Activated CD8-positive, alpha-beta memory T cell treated with anti-CD3 and anti-CD28 coated beads, Interleukin-2, amount 50 U/mL, for 4 hours (primary cell): ENCODE results near the gene SEC24D.

Experiments
- DNase-seq: peaks from one replicate; pipeline ENCODE4 v3.0.0-alpha.2; 2020

Gene SEC24D

DNA sequence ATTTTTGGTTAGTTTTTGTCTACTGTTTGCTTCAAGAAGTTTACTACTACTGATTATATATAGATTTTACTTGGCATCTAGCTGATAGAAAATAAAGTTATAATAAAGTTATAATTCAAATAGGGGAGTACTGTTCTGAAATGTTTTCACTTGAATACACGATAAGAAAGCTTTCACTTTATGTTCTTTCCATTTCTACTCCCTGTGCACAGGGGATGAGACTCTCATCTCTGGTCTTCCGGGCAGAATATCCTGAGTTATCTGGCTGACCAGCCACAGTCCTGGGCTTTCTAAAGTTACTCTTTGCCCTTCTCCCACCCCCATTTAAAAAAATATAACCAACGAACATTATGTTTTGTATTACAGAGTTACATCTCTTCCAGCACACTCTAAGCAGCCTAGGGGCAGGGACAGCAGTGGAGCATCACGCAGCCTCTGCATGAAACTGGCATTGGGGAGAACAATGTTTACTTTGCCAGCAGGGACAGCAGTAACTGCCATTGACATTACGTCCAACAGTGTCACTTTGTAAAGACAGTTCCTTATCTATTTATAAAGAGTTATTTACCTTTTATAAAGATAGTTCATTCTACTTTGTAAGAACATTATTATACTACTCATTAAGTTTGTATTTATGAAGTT lies 86.5 kb downstream of the SEC24D start:
- DNase-seq = no peak

DNA sequence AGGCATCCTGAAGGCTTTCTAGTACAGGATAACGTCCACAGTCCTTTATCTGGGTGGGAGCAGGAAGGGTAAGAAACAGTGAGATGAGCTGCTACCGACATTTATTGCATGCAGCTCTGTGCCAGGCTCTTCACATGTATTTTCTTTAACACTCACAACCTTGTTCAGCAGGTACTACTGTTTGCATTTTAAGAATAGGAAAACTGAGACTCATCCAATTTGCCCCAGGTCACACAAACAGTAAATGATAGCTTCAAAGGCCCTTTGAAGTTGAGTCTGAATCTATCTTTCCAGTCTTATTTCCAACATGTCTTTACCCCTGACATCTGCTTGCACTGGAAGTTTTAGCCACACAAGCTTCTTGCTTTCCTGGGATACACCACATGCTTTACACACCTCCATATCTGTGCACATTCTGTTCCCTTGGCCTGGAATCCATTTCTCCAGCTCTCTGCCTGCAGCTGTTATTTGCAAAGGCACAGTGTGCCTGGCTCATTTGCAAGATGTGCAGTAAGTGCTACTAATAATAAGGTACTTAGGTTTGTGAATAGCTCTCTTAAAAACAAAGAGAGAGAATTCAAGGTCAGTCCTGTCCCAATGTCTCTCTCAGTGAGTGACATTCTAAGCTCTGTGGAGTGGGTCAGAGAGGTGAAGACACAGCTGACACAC lies 89.5 kb downstream of the SEC24D start:
- DNase-seq = no peak

DNA sequence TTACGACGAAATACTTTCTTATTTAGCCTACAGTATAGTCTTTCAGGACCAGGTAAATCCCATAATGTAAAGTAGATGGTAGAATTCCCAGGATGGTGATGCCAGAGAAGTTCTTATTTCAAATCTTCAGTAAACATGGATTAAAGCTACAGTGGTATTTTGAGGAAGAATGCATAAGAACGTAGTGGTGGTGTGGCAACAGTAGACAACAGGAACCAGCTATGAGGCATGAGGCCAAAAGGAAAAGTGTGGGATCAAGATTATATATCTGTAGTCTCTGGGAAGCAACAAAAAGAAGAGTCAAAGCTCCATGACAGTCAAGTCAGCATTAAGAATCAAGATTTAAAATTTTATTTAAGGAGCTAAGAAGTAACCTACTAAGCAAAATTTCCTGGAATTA lies 90.6 kb downstream of the SEC24D start:
- no peak for DNase-seq

DNA sequence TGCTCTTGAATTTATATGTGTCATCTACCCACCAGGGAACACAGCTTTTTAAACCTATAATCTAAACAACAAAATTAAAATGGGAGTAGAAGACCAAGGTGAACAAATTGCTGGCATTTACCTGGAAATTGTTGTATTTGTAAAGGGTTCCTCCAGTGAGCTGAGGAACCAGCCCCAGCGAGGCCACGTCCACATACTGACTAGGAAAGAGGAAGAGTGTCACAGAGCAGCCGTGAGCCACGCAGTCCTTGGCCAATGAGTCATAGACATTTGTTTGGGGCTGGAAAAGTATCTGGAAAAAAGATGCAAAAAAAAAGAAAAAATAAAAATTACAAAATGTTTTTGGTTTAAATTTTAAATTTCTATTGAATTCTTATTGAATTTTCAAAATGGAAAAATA lies 92.1 kb downstream of the SEC24D start:
- no peak for DNase-seq

DNA sequence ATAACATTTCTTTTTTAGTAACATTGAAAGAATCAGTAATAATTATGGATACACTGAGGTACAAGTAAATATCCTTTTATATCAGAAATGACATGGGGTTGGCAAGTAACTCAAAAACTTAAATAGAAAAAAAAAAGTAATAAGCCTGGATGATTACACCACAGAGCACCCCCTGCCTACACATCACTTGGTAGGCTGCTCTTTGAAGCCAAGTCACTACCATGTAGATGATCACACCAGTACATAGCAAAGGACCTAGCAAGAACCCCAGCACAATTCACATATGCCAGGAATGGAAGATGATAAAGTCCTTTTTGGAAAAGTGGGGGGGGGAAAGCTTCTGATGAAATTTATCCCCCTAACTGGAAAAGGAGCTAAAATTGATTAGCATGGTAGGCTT lies 93.9 kb downstream of the SEC24D start:
- no peak for DNase-seq

DNA sequence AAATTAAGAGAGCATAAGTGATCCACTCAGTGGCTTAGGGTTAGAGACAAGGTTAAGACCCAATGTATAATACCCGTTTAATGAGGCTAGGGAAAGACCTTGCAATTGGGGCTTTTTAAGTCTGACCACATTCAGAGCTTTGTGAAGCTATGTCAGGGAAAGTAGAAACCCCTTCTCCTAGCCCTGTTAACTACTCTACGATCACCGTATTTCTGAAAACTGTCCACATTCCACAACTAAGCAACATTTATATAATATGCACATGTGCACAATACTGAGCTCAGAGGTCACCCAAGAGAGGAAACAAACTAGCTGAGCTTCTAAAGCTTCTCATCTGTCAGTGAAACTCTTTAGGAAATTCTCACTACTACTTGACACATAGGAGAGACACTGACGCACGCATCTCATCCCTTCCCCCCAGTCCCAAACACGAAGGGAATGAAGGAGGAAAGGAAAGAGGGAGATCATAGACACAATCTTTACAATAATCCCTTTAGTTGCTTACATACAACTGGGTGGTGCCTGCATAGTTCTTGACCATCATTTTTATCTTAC lies 94.5 kb downstream of the SEC24D start:
- no peak for DNase-seq

DNA sequence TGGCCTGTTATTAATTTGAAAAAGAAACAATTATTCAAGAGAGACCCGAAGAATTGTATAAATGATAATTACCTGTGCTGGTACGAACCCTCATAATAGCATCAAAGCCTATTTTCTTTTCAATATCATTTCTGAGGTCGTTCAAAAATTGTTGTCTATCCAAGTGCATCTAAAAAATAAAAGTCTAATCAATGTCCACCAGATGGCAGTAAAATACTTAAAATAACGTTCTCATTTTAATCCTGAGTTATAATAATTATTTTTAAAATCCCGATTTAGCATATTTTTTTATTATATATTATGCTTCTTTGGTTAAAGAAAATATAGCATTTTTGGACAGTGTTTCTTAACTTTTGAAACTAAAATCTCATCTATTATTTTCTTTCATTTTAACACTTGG lies 95.1 kb downstream of the SEC24D start:
- no peak for DNase-seq

DNA sequence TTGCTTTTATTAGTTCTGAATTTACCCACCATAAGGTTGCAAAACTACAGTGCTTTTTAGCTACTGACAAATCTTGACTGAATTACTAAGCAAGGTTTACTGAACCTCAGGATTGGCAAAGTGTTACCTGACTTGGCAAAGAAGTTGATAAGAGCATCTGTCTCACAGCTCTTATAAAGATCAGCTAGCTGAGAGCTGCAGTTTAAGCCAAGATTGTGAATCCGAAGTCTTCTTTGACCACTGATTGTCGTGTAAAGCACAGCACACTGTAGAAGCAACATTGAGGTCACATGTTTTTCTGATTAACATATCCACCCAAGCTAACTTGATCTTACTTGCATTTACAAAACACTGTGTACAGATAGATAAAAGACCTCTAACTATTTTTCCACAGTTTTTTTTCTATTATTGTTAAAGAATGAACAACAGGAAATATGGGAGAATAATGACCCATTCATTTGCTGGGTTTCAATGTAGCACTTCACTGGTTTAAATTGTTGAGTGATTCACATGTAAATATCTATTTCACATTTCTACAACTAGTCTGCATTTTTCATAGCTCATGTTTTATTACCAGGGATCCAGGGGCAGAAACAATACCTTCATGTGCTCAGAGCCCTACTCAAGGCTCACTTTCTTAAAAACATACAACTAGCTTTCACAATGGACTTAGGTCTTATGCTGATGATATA lies 96.8 kb downstream of the SEC24D start:
- no peak for DNase-seq

DNA sequence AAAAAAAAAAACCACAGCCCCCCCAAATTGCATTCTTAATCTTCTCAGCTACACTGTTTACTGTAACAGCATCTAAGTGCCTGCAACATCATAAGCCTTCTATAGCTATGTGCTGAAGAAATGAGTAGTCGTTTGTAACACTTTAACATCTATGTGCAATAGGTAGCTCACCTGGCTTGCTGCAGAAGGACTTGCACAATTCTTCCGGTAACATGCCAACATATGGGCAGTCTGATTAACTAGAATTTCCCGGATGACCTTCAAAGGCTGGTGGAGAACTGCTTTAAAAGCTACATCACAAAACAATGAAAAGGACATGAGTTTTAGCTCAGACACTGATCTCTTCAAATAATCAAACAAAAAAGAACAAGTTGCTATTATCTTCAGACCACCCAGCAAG lies 97.8 kb downstream of the SEC24D start:
- DNase-seq = no peak

DNA sequence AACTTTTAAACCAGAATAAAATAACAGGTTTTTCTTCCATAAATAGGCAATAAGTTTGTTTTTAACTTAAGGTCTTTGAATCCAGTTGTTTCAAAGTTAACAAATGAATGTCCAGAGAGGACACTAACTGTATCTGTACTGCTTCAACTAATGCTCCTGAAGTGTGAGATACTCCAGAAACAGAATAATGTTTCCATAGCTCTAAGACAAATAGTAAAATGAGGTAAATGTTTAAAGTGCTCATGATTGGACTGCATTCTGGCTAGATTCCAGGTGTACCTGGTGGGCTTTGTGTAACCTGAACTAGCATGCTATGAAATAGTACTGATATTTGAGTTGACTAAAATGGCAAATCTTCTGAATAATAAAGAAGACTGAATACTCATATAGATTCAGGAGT lies 99.0 kb downstream of the SEC24D start:
- no peak for DNase-seq

DNA sequence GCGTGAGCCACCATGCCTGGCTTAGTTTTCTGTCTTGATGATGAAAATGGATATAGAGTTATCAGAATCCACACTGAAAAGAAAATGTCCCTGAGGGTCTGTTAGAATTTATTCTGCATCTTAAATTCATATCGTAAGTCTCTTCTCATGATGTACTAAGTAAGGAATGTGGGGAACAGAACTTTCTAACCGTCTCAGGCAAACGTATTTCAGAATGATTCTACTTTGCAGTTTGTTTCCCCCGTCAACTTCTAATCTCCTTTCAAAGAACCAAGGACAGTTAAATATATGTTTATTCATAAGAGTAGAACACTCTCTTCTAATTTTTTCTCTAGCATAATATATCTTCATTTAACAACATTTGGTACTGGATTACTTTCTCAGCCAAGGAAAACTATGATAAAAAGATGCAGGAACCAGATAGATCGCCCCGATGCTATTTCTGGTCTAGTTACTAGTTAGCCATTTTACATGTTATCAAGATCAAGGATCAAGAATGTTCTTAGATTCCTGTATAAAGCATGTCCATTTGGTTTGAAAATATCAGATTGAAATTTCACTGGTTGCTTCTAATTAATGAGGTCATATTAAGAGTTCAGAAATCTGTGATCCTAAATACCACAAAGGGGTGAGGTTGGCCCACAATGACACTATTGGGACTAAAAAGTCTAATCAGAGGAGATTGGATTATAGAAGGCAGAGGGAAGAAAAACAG lies 101.3 kb downstream of the SEC24D start:
- DNase-seq = no peak

DNA sequence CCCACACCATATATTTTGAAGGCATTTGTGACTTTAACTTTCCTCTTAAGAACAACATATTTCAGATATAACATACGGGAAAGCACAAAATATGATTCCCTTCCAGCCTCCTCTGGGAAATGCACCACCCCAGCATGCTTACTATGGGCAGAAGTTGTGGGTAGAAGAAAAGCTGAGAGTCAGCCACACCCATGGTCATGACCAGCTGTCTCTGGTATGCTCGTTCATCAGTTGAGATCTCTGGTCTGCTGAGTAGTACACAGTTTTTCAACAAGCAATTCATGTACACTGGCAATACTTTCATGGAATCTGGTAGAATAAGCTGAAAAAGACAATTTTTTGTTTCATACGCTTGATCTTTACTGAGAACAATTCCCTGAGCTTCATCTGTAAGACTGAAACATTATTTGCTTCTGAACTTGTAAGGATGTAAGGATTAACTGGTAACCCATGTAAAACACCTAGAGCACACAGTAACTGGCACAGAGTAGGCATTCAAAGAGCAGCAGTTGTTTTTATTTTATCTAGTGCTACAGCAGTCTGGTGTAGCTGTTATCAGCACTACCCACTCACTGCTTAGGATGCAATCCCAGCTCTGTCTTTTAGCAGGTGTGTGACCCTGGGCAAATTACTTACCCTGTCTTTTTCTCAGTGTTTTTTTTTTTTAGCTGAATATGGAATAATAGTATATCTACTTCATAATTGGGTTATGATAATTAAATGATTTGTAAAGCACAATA lies 103.2 kb downstream of the SEC24D start:
- no peak for DNase-seq

DNA sequence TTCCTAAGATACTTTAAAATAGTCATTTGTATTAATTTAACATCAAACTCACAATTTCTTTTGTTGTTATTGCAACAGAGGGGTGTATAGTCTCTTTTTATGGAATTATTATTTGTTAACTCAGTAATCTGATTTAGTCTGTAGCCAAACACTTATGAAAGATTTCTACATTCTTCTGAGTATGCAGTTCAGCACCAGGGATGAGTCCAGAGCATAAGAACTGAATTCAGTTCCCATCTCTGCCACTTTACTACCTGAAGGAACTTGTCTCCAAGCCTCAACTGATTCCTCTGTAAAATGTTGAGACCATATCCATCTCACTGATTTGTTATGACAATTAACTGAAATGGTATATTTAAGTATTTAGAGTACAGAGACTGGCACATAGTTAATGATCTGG lies 105.2 kb downstream of the SEC24D start:
- no peak for DNase-seq

DNA sequence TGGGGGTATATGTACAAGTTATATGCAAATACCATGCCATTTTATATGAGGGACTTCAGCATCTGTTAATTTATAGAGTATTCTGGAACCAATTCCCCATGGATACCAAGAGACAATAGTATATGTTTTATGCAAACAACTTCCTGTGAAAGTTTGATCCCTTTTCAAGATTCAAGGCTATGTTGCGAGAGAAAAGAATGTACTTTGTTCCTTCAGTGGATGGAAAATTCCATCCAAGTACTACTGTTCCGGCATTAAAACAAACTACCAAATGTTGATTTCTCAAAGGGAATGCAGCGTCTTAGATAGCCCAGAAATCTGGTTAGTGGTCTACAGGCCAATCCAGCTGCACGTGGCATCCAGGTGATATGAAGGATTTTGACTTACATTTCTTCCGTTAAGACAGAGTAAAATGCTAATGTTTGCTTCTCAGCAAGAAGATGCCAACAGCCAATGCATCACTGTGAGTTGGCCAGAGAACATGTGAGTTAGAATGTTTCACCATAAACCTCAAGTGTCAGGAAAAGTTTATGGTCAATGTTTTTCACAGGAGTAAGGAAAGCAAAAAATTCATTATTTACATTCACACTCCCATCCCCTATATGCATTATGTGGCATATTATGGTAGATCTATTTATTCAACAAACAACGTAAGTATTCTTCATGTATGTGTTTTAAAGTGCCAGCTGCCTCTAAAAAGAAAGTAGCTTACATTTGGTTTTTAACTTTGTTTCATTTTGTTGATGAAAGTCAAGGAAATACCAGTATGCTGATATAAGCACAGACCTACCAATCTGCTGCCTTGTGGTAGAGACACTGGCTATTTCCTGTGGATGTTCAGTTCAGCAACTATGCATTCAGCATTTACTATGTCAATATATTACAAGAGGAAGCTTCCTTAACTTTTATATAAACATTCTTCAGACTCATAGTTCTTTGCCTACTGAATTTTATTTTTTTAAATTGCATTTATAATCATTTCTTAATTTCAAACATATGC lies 106.3 kb downstream of the SEC24D start:
- DNase-seq = no peak

DNA sequence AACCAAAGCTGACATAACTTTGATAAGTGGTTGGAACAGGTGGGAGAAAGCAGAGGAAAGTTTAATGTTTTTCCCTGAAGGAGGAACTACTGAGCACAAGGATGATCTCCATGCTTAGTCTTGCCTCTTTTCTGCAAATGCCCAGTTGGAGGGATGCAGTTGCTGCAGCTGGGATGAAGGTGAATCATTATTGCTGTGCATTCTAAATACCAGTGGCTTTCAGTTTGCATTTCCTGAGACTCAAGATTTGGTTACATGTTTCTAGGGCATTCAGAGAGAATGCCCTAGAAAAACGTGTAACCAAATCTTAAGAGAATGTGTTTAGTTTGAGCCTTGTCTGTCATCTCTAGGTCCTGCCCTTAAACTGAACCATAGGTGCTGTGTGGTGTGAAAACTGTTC lies 108.6 kb downstream of the SEC24D start:
- no peak for DNase-seq

DNA sequence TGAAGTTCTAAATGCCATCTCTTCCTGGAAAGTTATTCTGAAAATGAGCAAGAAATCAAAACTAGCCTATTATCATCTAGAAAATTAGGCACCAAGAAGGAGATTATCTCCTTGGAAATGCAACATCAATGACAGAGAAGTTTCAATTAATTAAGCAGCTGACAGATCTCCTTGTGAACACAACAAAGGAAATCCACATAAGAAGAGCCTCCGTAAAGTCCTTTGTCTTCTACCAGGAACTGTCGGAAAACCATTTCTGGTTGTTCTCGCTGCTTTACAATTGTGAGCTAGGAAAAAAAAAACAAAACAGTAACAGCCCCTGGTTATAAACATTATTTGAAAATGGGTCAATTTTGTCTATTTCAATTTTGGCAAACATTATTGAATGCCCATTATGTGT lies 112.6 kb downstream of the SEC24D start:
- no peak for DNase-seq

DNA sequence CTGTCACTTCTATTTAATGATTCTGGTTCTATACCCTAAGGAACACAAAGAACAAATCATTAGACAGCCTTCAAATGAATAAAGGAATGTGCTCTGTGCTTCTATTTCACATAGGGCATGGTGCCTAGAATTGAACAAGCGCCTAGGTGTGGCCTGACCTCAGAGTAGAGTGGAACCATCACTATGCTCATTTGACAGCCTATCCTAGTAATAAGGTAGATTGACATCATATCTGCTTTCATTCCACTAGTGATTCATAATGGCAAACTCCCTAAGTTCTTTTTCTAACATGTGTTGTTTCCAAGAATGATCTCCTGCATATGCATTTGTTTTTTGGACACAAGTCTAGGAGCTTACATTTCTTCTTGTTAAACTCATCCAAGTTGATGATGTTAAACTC lies 114.2 kb downstream of the SEC24D start:
- DNase-seq = no peak

DNA sequence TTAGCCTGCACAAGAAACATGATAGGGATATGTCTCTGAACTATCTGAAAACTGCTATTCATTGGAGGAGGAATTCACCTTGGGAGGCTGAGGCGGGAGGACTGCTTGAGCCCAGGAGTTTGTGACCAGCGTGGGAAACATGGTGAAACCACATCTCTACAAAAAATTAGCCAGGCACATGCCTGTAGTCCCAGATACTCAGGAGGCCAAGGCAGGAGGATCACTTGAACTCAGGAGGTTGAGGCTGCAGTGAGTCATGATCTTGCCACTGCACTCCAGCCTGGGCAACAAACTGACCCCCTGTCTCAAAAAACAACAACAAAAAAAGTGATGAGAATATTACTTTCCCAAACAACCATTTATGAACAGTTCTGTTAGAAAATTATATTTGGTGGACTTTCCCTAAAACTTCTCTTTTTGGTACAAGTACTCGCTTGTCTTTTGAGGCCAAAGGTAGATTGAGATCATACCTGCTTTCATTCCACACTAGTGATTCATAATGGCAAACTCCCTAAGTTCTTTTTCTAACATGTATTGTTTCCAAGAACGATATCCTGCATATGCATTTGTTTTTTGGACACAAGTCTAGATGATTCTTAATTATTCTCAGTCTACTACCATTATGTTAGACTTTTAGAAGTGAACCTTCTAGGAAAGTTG lies 117.3 kb downstream of the SEC24D start:
- DNase-seq = no peak

DNA sequence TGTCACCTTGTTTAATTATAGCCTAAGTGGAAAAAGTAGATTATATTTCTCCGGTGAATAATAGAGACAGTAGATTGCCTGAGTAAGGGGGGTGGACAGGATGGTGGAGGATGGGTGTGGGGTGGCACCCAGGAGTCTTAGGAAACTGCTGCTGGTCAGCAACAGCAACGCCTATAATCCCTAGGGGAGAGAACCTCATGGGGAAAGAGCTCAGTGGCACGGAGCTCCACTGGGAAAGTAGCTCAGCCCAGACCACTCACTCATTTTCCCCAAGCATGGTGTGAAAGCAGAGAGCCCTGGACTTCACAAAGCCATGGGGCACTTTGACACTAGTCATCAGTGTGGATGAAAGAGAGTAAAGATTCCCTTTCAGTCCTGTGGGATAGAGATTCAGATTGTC lies 119.6 kb downstream of the SEC24D start:
- no peak for DNase-seq

DNA sequence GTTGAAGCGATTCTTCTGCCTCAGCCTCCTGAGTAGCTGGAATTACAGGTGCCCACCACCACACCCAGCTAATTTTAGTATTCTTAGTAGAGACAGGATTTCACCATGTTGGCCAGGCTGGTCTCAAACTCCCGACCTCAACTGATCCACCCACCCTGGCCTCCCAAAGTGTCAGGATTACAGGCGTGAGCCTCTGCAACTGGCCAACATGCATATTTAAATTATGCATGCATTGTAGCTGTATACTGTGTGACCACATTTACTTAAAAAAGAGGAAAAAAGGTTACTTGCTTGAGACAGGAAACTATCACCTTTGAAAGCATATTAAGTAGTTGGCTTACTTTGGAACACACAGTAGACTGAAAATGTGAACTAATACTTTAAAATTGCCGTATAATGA lies 121.2 kb downstream of the SEC24D start:
- no peak for DNase-seq

DNA sequence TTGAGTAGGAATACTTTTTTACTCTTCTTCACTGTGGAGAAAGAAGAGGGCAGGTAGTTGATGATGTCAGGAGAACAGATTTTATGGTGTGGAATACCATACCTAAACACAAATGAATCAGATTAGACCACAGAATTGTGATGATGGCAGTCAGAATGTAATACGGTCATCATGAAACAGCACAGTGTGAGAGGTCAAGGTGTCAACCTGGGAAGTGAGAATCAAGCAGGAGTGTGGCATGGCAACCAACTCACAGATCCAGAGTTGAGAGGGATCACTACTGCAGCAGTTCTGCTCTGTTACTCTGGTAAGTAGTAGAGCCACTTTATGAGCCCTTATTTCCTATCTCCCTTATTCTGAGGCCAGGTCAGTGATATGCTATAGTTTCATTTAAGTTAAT lies 123.1 kb downstream of the SEC24D start:
- DNase-seq = no peak
